KMS-11 (cell line): ENCODE data around the gene BRD7.

Experiments used
- H2AFZ ChIP-seq: fragments of 200-600 bp; sonication (generic); 2 replicates; pipeline ENCODE4 v1.6.1; 2016; ENCODE audit warnings: antibody characterized with exemption, mixed run types, low read depth
- H3K27ac ChIP-seq: fragments of 200-600 bp; sonication (generic); 2 replicates; pipeline ENCODE4 v1.6.1; 2016; ENCODE audit warnings: mild to moderate bottlenecking, mixed run types
- H3K27me3 ChIP-seq: fragments of 200-600 bp; sonication (generic); 2 replicates; pipeline ENCODE4 v1.6.1; 2017; ENCODE audit warnings: mild to moderate bottlenecking, low read depth, mixed run types, moderate library complexity; ENCODE audit not compliant: insufficient read depth
- H3K36me3 ChIP-seq: fragments of 200-600 bp; sonication (generic); 2 replicates; pipeline ENCODE4 v1.6.1; 2017; ENCODE audit warnings: mild to moderate bottlenecking, mixed run types; ENCODE audit not compliant: insufficient read depth
- H3K4me1 ChIP-seq: fragments of 200-600 bp; sonication (generic); 2 replicates; pipeline ENCODE4 v1.6.1; 2016; ENCODE audit warnings: mild to moderate bottlenecking, low read depth, mixed run types; ENCODE audit not compliant: poor library complexity, severe bottlenecking
- H3K4me2 ChIP-seq: fragments of 200-600 bp; sonication (generic); 2 replicates; pipeline ENCODE4 v1.7.0; 2016; ENCODE audit warnings: mild to moderate bottlenecking, mixed run types
- H3K4me3 ChIP-seq: fragments of 200-600 bp; sonication (generic); IDR thresholded peaks from 2 replicates; pipeline ENCODE4 v1.6.1; 2017; ENCODE audit warnings: low read depth, low read length, mixed read lengths; ENCODE audit not compliant: insufficient read depth
- H3K79me2 ChIP-seq: fragments of 200-600 bp; sonication (generic); 2 replicates; pipeline ENCODE4 v1.6.1; 2016; ENCODE audit warnings: low read depth, mixed run types; ENCODE audit not compliant: insufficient read depth
- H3K9ac ChIP-seq: fragments of 200-600 bp; sonication (generic); 2 replicates; pipeline ENCODE4 v1.6.1; 2016; ENCODE audit warnings: mild to moderate bottlenecking, mixed run types
- H4K20me1 ChIP-seq: fragments of 200-600 bp; sonication (generic); 2 replicates; pipeline ENCODE4 v1.6.1; 2016; ENCODE audit warnings: mild to moderate bottlenecking, mixed run types; ENCODE audit not compliant: insufficient read depth
- CTCF ChIP-seq: fragments of 200-600 bp; sonication (generic); conservative IDR thresholded peaks from 2 replicates; pipeline ENCODE4 v1.6.1; 2017; ENCODE audit warnings: low read depth, mild to moderate bottlenecking, antibody characterized with exemption, low read length, moderate library complexity, mixed read lengths

BRD7 gene

GRCh38 chr16:50288026-50288425, 80.8 kb downstream of the BRD7 start:
- Histone ChIP-seq H3K27me3 (no peaks in the 10 kb centered on the region), H2AFZ (no peak overlapping the region), H3K4me3 (no peak overlapping the region), H3K4me1 (peaks cover 16% of the 10 kb centered on the region), H3K9ac (no peak overlapping the region), H4K20me1 (no peaks in the 10 kb centered on the region), H3K4me2 (no peak overlapping the region), H3K79me2 (peaks cover 9% of the 10 kb centered on the region; the same call in 1 of the 2 replicates), H3K36me3 (no peaks in the 10 kb centered on the region), H3K27ac (no peak overlapping the region)
- TF ChIP-seq CTCF = no peak

- Histone ChIP-seq H3K36me3 (no peaks in the 10 kb centered on the region), H3K79me2 (peaks cover 9% of the 10 kb centered on the region; the same call in 1 of the 2 replicates), H4K20me1 (no peaks in the 10 kb centered on the region)
Observed at GRCh38 chr16:50286681-50287080, 82.1 kb downstream of the BRD7 start.

GRCh38 chr16:50285406-50286003, 83.3 kb downstream of the BRD7 start:
- Histone ChIP-seq H3K27me3 (no peaks in the 10 kb centered on the region), H3K4me2 (no peak overlapping the region), H3K4me1 (peaks cover 39% of the 10 kb centered on the region), H4K20me1 (no peaks in the 10 kb centered on the region), H3K4me3 (no peak overlapping the region), H3K9ac (no peak overlapping the region), H3K27ac (no peak overlapping the region), H3K36me3 (no peaks in the 10 kb centered on the region), H2AFZ (no peak overlapping the region), H3K79me2 (peaks cover 15% of the 10 kb centered on the region; the same call in 1 of the 2 replicates)
- TF ChIP-seq CTCF = no peak

More at GRCh38 chr16:50286681-50287080, 82.1 kb downstream of the BRD7 start:
- H3K9ac ChIP-seq = no peak overlapping the region
- no peak for TF ChIP-seq CTCF
- no peak overlapping the region for H3K27ac ChIP-seq
- no peak overlapping the region for H3K4me2 ChIP-seq
- H3K4me3 ChIP-seq = no peak overlapping the region
- peaks cover 29% of the 10 kb centered on the region for H3K4me1 ChIP-seq
- H2AFZ ChIP-seq = no peak overlapping the region
- H3K27me3 ChIP-seq = no peaks in the 10 kb centered on the region

DNA sequence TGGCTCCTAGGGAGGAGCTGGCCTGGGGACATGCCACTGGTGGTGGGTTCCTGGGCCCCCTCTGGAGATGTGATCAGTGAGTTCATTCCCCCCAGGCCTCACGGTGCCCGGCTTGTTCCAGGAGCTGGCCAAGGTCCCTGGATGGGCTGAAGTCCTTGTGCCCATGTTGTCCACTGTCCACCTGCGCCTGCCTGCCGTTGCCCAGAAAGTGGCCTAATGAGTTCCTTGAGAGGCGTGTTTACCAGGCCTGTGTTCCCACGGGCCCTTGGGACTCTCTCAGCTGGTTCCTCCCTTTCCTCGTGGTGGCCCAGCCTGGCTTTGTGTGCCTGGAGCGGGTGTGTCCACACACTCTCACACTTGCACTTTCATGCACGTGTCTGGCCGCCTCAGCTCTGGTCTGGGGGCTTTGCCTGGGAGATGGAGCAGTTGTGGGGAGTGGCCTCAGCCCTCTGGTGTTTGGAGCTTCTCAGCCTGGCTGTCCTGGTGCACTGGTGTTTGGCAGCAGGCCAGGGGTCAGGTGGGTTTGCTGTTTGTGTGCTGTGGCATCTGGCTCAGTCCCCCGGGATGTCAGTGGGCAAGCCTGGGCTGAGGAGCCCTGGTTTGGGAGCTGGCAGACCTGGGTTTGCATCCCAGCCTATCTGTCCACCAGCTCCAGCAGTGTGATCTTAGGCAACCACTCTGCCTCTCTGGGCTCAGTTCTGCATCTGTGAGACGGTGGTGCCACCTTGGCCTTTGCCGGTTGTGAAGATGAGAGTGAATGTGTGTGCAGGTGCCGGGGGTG, 84.5 kb downstream of the BRD7 start:
- no peaks in the 10 kb centered on the region for H3K27me3 ChIP-seq
- no peak overlapping the region for H3K27ac ChIP-seq
- H3K4me1 ChIP-seq = peaks cover 39% of the 10 kb centered on the region
- H2AFZ ChIP-seq = no peak overlapping the region
- no peak for TF ChIP-seq CTCF
- H3K79me2 ChIP-seq = peaks cover 24% of the 10 kb centered on the region; the same call in 1 of the 2 replicates
- H3K36me3 ChIP-seq = no peaks in the 10 kb centered on the region
- no peaks in the 10 kb centered on the region for H4K20me1 ChIP-seq
- H3K9ac ChIP-seq = no peak overlapping the region
- no peak overlapping the region for H3K4me2 ChIP-seq
- no peak overlapping the region for H3K4me3 ChIP-seq
